Neutrophil (primary cell): ENCODE data around the gene ATAD1.
"Not testable (repeated sequence)": the region's sequence is repeated elsewhere in the genome, so short reads cannot be mapped to it uniquely, and the experiment has no call there.

Source experiments
- H3K27ac ChIP-seq: fragments of 200-600 bp; sonication (generic); 2 replicates; pipeline ENCODE4 v1.5.1; 2016; ENCODE audit warnings: mild to moderate bottlenecking, moderate library complexity
- H3K27me3 ChIP-seq: fragments of 200-600 bp; sonication (generic); 2 replicates; pipeline ENCODE4 v1.6.0; 2016; ENCODE audit warnings: mild to moderate bottlenecking
- H3K36me3 ChIP-seq: fragments of 200-600 bp; sonication (generic); 2 replicates; pipeline ENCODE4 v1.5.1; 2017
- H3K4me1 ChIP-seq, 2 experiments: fragments of 200-600 bp in 1 of 2; sonication (generic) in 1 of 2; 1 replicate in 1 of 2; 2 replicates in 1 of 2; pipeline versions ENCODE4 v1.5.1 to v1.6.1; 2013 to 2016; ENCODE audit warnings: low read depth in 1 of 2, low read length in 1 of 2, mild to moderate bottlenecking in 1 of 2, moderate library complexity in 1 of 2; ENCODE audit not compliant: control insufficient read depth in 1 of 2, insufficient read depth in 1 of 2
- H3K4me3 ChIP-seq, 2 experiments: fragments of 200-600 bp in 1 of 2; sonication (generic) in 1 of 2; 1 replicate in 1 of 2; 2 replicates in 1 of 2; pipeline ENCODE4 v1.5.1; 2013 to 2016; ENCODE audit warnings: low read depth in 1 of 2, low read length in 1 of 2, mild to moderate bottlenecking in 1 of 2, moderate library complexity in 1 of 2
- H3K9me3 ChIP-seq: fragments of 200-600 bp; sonication (generic); 2 replicates; pipeline ENCODE4 v1.5.1; 2016
- CTCF ChIP-seq: fragments of 200-600 bp; sonication (generic); IDR thresholded peaks from 2 replicates; pipeline ENCODE4 v1.5.1; 2016; ENCODE audit warnings: antibody characterized with exemption

ATAD1 gene

GRCh38 chr10:87804939-87805569, 13.0 kb downstream of the ATAD1 start:
- Histone ChIP-seq H3K27ac (no peak overlapping the region), H3K4me1 (no peaks in the 10 kb centered on the region), H3K27me3 (no peaks in the 10 kb centered on the region), H3K9me3 (peaks cover 10% of the 10 kb centered on the region), H3K36me3 (peaks cover 4% of the 10 kb centered on the region), H3K4me3 (no peak overlapping the region)
- no peak for TF ChIP-seq CTCF

GRCh38 chr10:87803831-87804230, 14.2 kb downstream of the ATAD1 start:
- no peaks in the 10 kb centered on the region for H3K27me3 ChIP-seq

GRCh38 chr10:87803328-87803727, 14.7 kb downstream of the ATAD1 start:
- no peak for TF ChIP-seq CTCF
- Histone ChIP-seq H3K27ac (no peak overlapping the region), H3K4me1 (no peaks in the 10 kb centered on the region), H3K9me3 (peaks cover 10% of the 10 kb centered on the region), H3K36me3 (no peaks in the 10 kb centered on the region), H3K27me3 (no peaks in the 10 kb centered on the region), H3K4me3 (no peak overlapping the region)

More at GRCh38 chr10:87803831-87804230, 14.2 kb downstream of the ATAD1 start:
- peaks cover under 1% of the 10 kb centered on the region for H3K36me3 ChIP-seq
- no peak overlapping the region for H3K4me3 ChIP-seq
- no peak for TF ChIP-seq CTCF
- peaks cover 10% of the 10 kb centered on the region for H3K9me3 ChIP-seq
- H3K4me1 ChIP-seq = no peaks in the 10 kb centered on the region
- H3K27ac ChIP-seq = no peak overlapping the region

- not testable (repeated sequence) for H3K27me3 ChIP-seq, H3K27ac ChIP-seq, H3K4me1 ChIP-seq, H3K4me3 ChIP-seq, H3K36me3 ChIP-seq
- peaks cover 10% of the 10 kb centered on the region for H3K9me3 ChIP-seq
These were observed 16.1 kb downstream of the ATAD1 start for GRCh38 chr10:87801813-87802435.

- Histone ChIP-seq H3K4me3 (no peak overlapping the region), H3K27me3 (no peaks in the 10 kb centered on the region), H3K36me3 (no peaks in the 10 kb centered on the region), H3K4me1 (no peaks in the 10 kb centered on the region), H3K9me3 (peaks cover 10% of the 10 kb centered on the region), H3K27ac (no peak overlapping the region)
- TF ChIP-seq CTCF = no peak
These were observed 18.2 kb downstream of the ATAD1 start for GRCh38 chr10:87799860-87800259.

GRCh38 chr10:87798082-87798481, 19.9 kb downstream of the ATAD1 start:
- Histone ChIP-seq H3K36me3 (no peaks in the 10 kb centered on the region), H3K27ac (no peak overlapping the region), H3K27me3 (no peaks in the 10 kb centered on the region), H3K4me1 (no peaks in the 10 kb centered on the region), H3K4me3 (no peak overlapping the region), H3K9me3 (peaks cover 10% of the 10 kb centered on the region)
- TF ChIP-seq CTCF = no peak
